ENCODE measurements around the gene TP53BP2.

The TP53BP2 gene

GRCh38 chr1:223856386-223856785, 10.6 kb upstream of the TP53BP2 start:
- DNase-seq, result no peak
- Histone ChIP-seq H3K27me3 (ENCODE audit: insufficient read depth, low read depth, severe bottlenecking) (no peaks in the 10 kb centered on the region), H3K27ac (no peak overlapping the region), H3K36me3 (no peaks in the 10 kb centered on the region), H3K9me3 (ENCODE audit: severe bottlenecking) (no peaks in the 10 kb centered on the region), H3K4me3 (ENCODE audit: low read depth, low read length) (no peak overlapping the region)
- no peak for TF ChIP-seq CTCF (IDR thresholded peaks at IDR 0.05; ENCODE audit: low read depth, low read length)

- Histone ChIP-seq H3K27me3 (ENCODE audit: insufficient read depth, low read depth, severe bottlenecking) (no peaks in the 10 kb centered on the region), H3K9me3 (ENCODE audit: severe bottlenecking) (no peaks in the 10 kb centered on the region), H3K27ac (no peak overlapping the region), H3K36me3 (no peaks in the 10 kb centered on the region), H3K4me3 (ENCODE audit: low read depth, low read length) (no peak overlapping the region)
- no peak for DNase-seq
- TF ChIP-seq CTCF (IDR thresholded peaks at IDR 0.05; ENCODE audit: low read depth, low read length), result no peak
Measured at GRCh38 chr1:223853748-223854147, 8.0 kb upstream of the TP53BP2 start.

GRCh38 chr1:223853275-223853674, 7.5 kb upstream of the TP53BP2 start:
- TF ChIP-seq CTCF (IDR thresholded peaks at IDR 0.05; ENCODE audit: low read depth, low read length), result no peak
- Histone ChIP-seq H3K36me3 (no peaks in the 10 kb centered on the region), H3K4me3 (ENCODE audit: low read depth, low read length) (no peak overlapping the region), H3K27ac (no peak overlapping the region), H3K9me3 (ENCODE audit: severe bottlenecking) (no peaks in the 10 kb centered on the region), H3K27me3 (ENCODE audit: insufficient read depth, low read depth, severe bottlenecking) (no peaks in the 10 kb centered on the region)
- DNase-seq, result no peak

GRCh38 chr1:223852337-223852736, 6.6 kb upstream of the TP53BP2 start:
- no peaks in the 10 kb centered on the region for H3K36me3 ChIP-seq
- H3K27ac ChIP-seq, result no peak overlapping the region
- no peak overlapping the region for H3K4me3 ChIP-seq (ENCODE audit: low read depth, low read length)
- H3K9me3 ChIP-seq (ENCODE audit: severe bottlenecking), result no peaks in the 10 kb centered on the region
- no peak for TF ChIP-seq CTCF (IDR thresholded peaks at IDR 0.05; ENCODE audit: low read depth, low read length)
- no peak for DNase-seq
- H3K27me3 ChIP-seq (ENCODE audit: insufficient read depth, low read depth, severe bottlenecking), result no peaks in the 10 kb centered on the region

GRCh38 chr1:223849352-223850254, 3.9 kb upstream of the TP53BP2 start:
- Histone ChIP-seq H3K27ac (no peak overlapping the region), H3K9me3 (ENCODE audit: severe bottlenecking) (no peaks in the 10 kb centered on the region), H3K4me3 (ENCODE audit: low read depth, low read length) (no peak overlapping the region), H3K36me3 (no peaks in the 10 kb centered on the region), H3K27me3 (ENCODE audit: insufficient read depth, low read depth, severe bottlenecking) (no peaks in the 10 kb centered on the region)
- DNase-seq, result no peak
- no peak for TF ChIP-seq CTCF (IDR thresholded peaks at IDR 0.05; ENCODE audit: low read depth, low read length)

Measured in WERI-Rb-1 (cell line).